PC-3 (cell line): ENCODE data around the gene IRF5. TPM values are rescaled to one million over a fixed set of nuclear protein-coding genes. Genes with fewer than 3 reads are reported as not detected.

Source experiments
- ATAC-seq: fragments of 200-7000 bp; cut with Tn5 transposase; 2 replicates; pipeline ENCODE4 v1.9.1; 2020; ENCODE audit warnings: mild to moderate bottlenecking, moderate library complexity
- BruUV-seq: library from RNA; stranded (reverse); fragments of 400-500 nt; replicated peaks from 2 replicates; lab custom pipeline; 2021; lab: Mats Ljungman, UMichigan
- CTCF ChIA-PET: fragments of 300-600 bp; sonication (Branson Sonifier 250); formaldehyde crosslinking; loops from one replicate; lab custom pipeline; 2022; ENCODE audit warnings: antibody characterized with exemption; lab: Charles Lee
- POLR2A ChIA-PET: fragments of 300-600 bp; sonication (Branson Sonifier 250); formaldehyde crosslinking; loops from one replicate; lab custom pipeline; 2022; ENCODE audit warnings: antibody characterized with exemption; ENCODE audit not compliant: unreplicated experiment; lab: Charles Lee
- DNase-seq: peaks from one replicate; pipeline ENCODE4 v3.0.0-alpha.2; 2015
- H2AFZ ChIP-seq: fragments of 300-600 bp; sonication (generic); 2 replicates; pipeline ENCODE4 v1.6.0; 2016; ENCODE audit warnings: antibody characterized with exemption, low read length
- H3F3A ChIP-seq: fragments of 300-600 bp; sonication (generic); one replicate; pipeline ENCODE4 v1.6.0; 2017; ENCODE audit warnings: antibody characterized with exemption, low read length, control low read depth, mild to moderate bottlenecking; ENCODE audit not compliant: unreplicated experiment
- H3K27ac ChIP-seq: fragments of 300-600 bp; sonication (generic); 2 replicates; pipeline ENCODE4 v1.5.1; 2016; ENCODE audit warnings: mild to moderate bottlenecking, low read length
- H3K27me3 ChIP-seq: fragments of 300-600 bp; sonication (generic); 2 replicates; pipeline ENCODE4 v1.6.1; 2016; ENCODE audit warnings: low read length, mixed read lengths
- H3K36me3 ChIP-seq: fragments of 300-600 bp; sonication (generic); 2 replicates; pipeline ENCODE4 v1.6.1; 2016; ENCODE audit warnings: low read depth, mixed run types, low read length, mixed read lengths
- H3K4me1 ChIP-seq: fragments of 300-600 bp; sonication (generic); 2 replicates; pipeline ENCODE4 v1.5.1; 2016; ENCODE audit warnings: low read length; ENCODE audit not compliant: insufficient read depth
- H3K4me2 ChIP-seq: fragments of 300-600 bp; sonication (generic); 2 replicates; pipeline ENCODE4 v1.6.0; 2016; ENCODE audit warnings: low read length
- H3K4me3 ChIP-seq: fragments of 300-600 bp; sonication (generic); 2 replicates; pipeline ENCODE4 v1.5.1; 2016; ENCODE audit warnings: mild to moderate bottlenecking, low read length, mixed read lengths
- H3K79me2 ChIP-seq: fragments of 300-600 bp; sonication (generic); 2 replicates; pipeline ENCODE4 v1.6.1; 2017; ENCODE audit warnings: low read length, mixed read lengths
- H3K9ac ChIP-seq: fragments of 300-600 bp; sonication (generic); 2 replicates; pipeline ENCODE4 v1.6.0; 2016; ENCODE audit warnings: mild to moderate bottlenecking, low read length
- H3K9me2 ChIP-seq: fragments of 300-600 bp; sonication (generic); replicated peaks from 2 replicates; pipeline ENCODE4 v1.6.1; 2016; ENCODE audit warnings: mixed run types, low read length, mixed read lengths
- H3K9me3 ChIP-seq: fragments of 300-600 bp; sonication (generic); 2 replicates; pipeline ENCODE4 v1.6.1; 2016; ENCODE audit warnings: low read length, mixed read lengths
- H4K20me1 ChIP-seq: fragments of 300-600 bp; sonication (generic); 2 replicates; pipeline ENCODE4 v1.6.1; 2016; ENCODE audit warnings: low read length, mixed read lengths
- CTCF ChIP-seq: fragments of 300-600 bp; sonication (generic); conservative IDR thresholded peaks from 2 replicates; pipeline ENCODE4 v1.5.1; 2017; ENCODE audit warnings: antibody characterized with exemption, low read depth, mild to moderate bottlenecking, low read length
- EZH2 ChIP-seq: fragments of 300-600 bp; sonication (generic); IDR thresholded peaks from one replicate; pipeline ENCODE4 v1.6.1; 2017; ENCODE audit warnings: antibody characterized with exemption, mild to moderate bottlenecking, low read length; ENCODE audit not compliant: unreplicated experiment
- EZH2phosphoT487 ChIP-seq: fragments of 300-600 bp; sonication (generic); IDR thresholded peaks from 2 replicates; pipeline ENCODE4 v1.6.1; 2018; ENCODE audit warnings: mild to moderate bottlenecking, antibody characterized with exemption, low read length, borderline replicate concordance
- intact Hi-C: fragments of 100-400 bp; cut with micrococcal nuclease; formaldehyde crosslinking; loops from 2 replicates; pipeline ENCODE4 v1.9.0; 2023
- total RNA-seq: library from RNA; depleted of rRNA; stranded (reverse); fragments of >200 nt; gene quantifications from 2 replicates; pipeline ENCODE4 v1.2.3, GENCODE V29; 2014

The IRF5 gene
- total RNA-seq, 1 experiment from 2014 or later = 15.3 TPM

GRCh38 chr7:128894101-128894440, 43.7 kb upstream of the IRF5 start:
- H3K4me2 ChIP-seq = no peak overlapping the region
- H3K79me2 ChIP-seq = no peaks in the 10 kb centered on the region
- no peaks in the 10 kb centered on the region for H3F3A ChIP-seq
- no peak overlapping the region for H3K4me3 ChIP-seq
- H3K9me2 ChIP-seq = no peaks in the 10 kb centered on the region
- H3K27ac ChIP-seq = no peak overlapping the region
- H4K20me1 ChIP-seq = no peaks in the 10 kb centered on the region
- intact Hi-C loops = no loop called here
- no TSS peak for BruUV-seq
- CTCF ChIA-PET = no interaction called here
- no peaks in the 10 kb centered on the region for H3K9me3 ChIP-seq
- no peak overlapping the region for H3K9ac ChIP-seq
- ATAC-seq = no peak
- DNase-seq = no peak
- no peaks in the 10 kb centered on the region for H3K27me3 ChIP-seq
- POLR2A ChIA-PET = no interaction called here
- H3K4me1 ChIP-seq = peaks cover 30% of the 10 kb centered on the region
- no peaks in the 10 kb centered on the region for H3K36me3 ChIP-seq
- no peak for TF ChIP-seq CTCF
- no peak for TF ChIP-seq EZH2
- TF ChIP-seq EZH2phosphoT487 = no peak
- no peak overlapping the region for H2AFZ ChIP-seq

- H3K79me2 ChIP-seq = no peaks in the 10 kb centered on the region
- H3F3A ChIP-seq = no peaks in the 10 kb centered on the region
- H3K9me3 ChIP-seq = no peaks in the 10 kb centered on the region
- no peaks in the 10 kb centered on the region for H4K20me1 ChIP-seq
- no peaks in the 10 kb centered on the region for H3K27me3 ChIP-seq
- no peak overlapping the region for H3K9ac ChIP-seq
- CTCF ChIA-PET = no interaction called here
- DNase-seq = no peak
- H3K36me3 ChIP-seq = no peaks in the 10 kb centered on the region
- BruUV-seq = no TSS peak
- H3K4me2 ChIP-seq = no peak overlapping the region
- no peak overlapping the region for H3K4me3 ChIP-seq
- no peaks in the 10 kb centered on the region for H3K9me2 ChIP-seq
- TF ChIP-seq EZH2 (no peak), EZH2phosphoT487 (no peak), CTCF (no peak)
- H2AFZ ChIP-seq = no peak overlapping the region
- H3K4me1 ChIP-seq = peaks cover 23% of the 10 kb centered on the region
- intact Hi-C loops = no loop called here
- H3K27ac ChIP-seq = no peak overlapping the region
- no peak for ATAC-seq
- POLR2A ChIA-PET = no interaction called here
Measured at GRCh38 chr7:128895320-128895719, 42.4 kb upstream of the IRF5 start.

- BruUV-seq = no TSS peak
- no peaks in the 10 kb centered on the region for H3K27me3 ChIP-seq
- intact Hi-C loops = no loop called here
- ChIA-PET CTCF (interaction anchor here (0.7 kb wide), 1 partner anchor 926 kb away, joined by 7 read pairs; no protein-coding TSS in a partner anchor), POLR2A (no interaction called here)
- ATAC-seq (no peak), DNase-seq (no peak)
- no peak overlapping the region for H3K27ac ChIP-seq
- TF ChIP-seq EZH2phosphoT487 = no peak
- TF ChIP-seq EZH2 = no peak
- TF ChIP-seq CTCF = no peak
- no peak overlapping the region for H2AFZ ChIP-seq
- H3F3A ChIP-seq = no peaks in the 10 kb centered on the region
- no peaks in the 10 kb centered on the region for H3K36me3 ChIP-seq
- no peak overlapping the region for H3K4me3 ChIP-seq
- H3K79me2 ChIP-seq = no peaks in the 10 kb centered on the region
- peaks cover 11% of the 10 kb centered on the region; the same call in 1 of the 2 replicates for H3K4me1 ChIP-seq
- no peak overlapping the region for H3K9ac ChIP-seq
- H4K20me1 ChIP-seq = no peaks in the 10 kb centered on the region
- H3K9me3 ChIP-seq = no peaks in the 10 kb centered on the region
- no peaks in the 10 kb centered on the region for H3K9me2 ChIP-seq
- no peak overlapping the region for H3K4me2 ChIP-seq
Measured at GRCh38 chr7:128899392-128899791, 38.3 kb upstream of the IRF5 start.
